PFSK-1 (cell line): Measurements from ENCODE around the gene YIPF4. TPM values are rescaled to one million over a fixed set of nuclear protein-coding genes. Genes with fewer than 3 reads are reported as not detected.

Experiments
- FOXP2 ChIP-seq: optimal IDR thresholded peaks from 2 replicates; pipeline ENCODE3; 2011; ENCODE audit warnings: borderline replicate concordance, control low read depth, inconsistent platforms; ENCODE audit not compliant: insufficient read depth; ENCODE audit errors: extremely low read length, extremely low read depth
- POLR2AphosphoS5 ChIP-seq: IDR thresholded peaks from 2 replicates; pipeline ENCODE4 v1.6.1; 2012; ENCODE audit warnings: low read depth, mild to moderate bottlenecking, control low read depth, low read length, moderate library complexity
- REST ChIP-seq, 2 experiments: IDR thresholded peaks; 2 replicates each; pipeline versions ENCODE4 v1.6.1 to v1.8.0; 2011 to 2012; ENCODE audit warnings: low read depth in 2 of 2, low read length in 2 of 2, control low read depth in 1 of 2, inconsistent platforms in 1 of 2, mild to moderate bottlenecking in 1 of 2, moderate library complexity in 1 of 2; ENCODE audit not compliant: insufficient read depth in 1 of 2
- SIN3A ChIP-seq: IDR thresholded peaks from 2 replicates; pipeline ENCODE4 v1.6.1; 2012; ENCODE audit warnings: mild to moderate bottlenecking, low read length, moderate library complexity, borderline replicate concordance; ENCODE audit not compliant: insufficient read depth
- TAF1 ChIP-seq: IDR thresholded peaks from 2 replicates; pipeline ENCODE4 v1.6.1; 2012; ENCODE audit warnings: low read length, control low read depth, borderline replicate concordance; ENCODE audit not compliant: insufficient read depth
- polyA plus RNA-seq: library from polyadenylated mRNA; unstranded; fragments of >200 nt; gene quantifications from one replicate; pipeline ENCODE4 v1.2.1, GENCODE V29; 2012; ENCODE audit warnings: low read depth, missing spikeins; ENCODE audit not compliant: insufficient read length

The YIPF4 gene
- polyA plus RNA-seq = 21.0 TPM

- TF ChIP-seq POLR2AphosphoS5 = peak; percentile 82
- TF ChIP-seq REST (IDR thresholded peaks at IDR 0.05; ENCODE audit: insufficient read depth in 1 of 2, low read depth in 2 of 2, low read length in 2 of 2) = peak in 1 of 2 experiments; percentile 58; a peak in 1 of 4 replicates
- TF ChIP-seq FOXP2 = peak; percentile 58
- TF ChIP-seq SIN3A = peak; percentile 88; the same call in 1 of the 2 replicates
- peak; percentile 83; the same call in 1 of the 2 replicates for TF ChIP-seq TAF1
Measured at GRCh38 chr2:32277674-32278477, at the start of gene YIPF4. Gene YIPF4, plus strand, starts transcription at chr2:32277904. Its CDS starts 252 bp downstream, at chr2:32278156.

GRCh38 chr2:32228181-32228580, 49.5 kb upstream of the YIPF4 start:
- no peak for TF ChIP-seq FOXP2
- TF ChIP-seq REST (IDR thresholded peaks at IDR 0.05; ENCODE audit: insufficient read depth in 1 of 2, low read depth in 2 of 2, low read length in 2 of 2) = no peak
- no peak for TF ChIP-seq POLR2AphosphoS5
- TF ChIP-seq SIN3A = no peak
- TF ChIP-seq TAF1 = no peak

GRCh38 chr2:32229635-32230034, 48.1 kb upstream of the YIPF4 start:
- TF ChIP-seq TAF1 (no peak), POLR2AphosphoS5 (no peak), SIN3A (no peak), REST (IDR thresholded peaks at IDR 0.05; ENCODE audit: insufficient read depth in 1 of 2, low read depth in 2 of 2, low read length in 2 of 2) (no peak), FOXP2 (no peak)

GRCh38 chr2:32231959-32232358, 45.7 kb upstream of the YIPF4 start:
- TF ChIP-seq TAF1 = no peak
- TF ChIP-seq SIN3A = no peak
- no peak for TF ChIP-seq REST (IDR thresholded peaks at IDR 0.05; ENCODE audit: insufficient read depth in 1 of 2, low read depth in 2 of 2, low read length in 2 of 2)
- TF ChIP-seq POLR2AphosphoS5 = no peak
- no peak for TF ChIP-seq FOXP2
